ENCODE measurements around the gene BRAF. TPM values are rescaled to one million over a fixed set of nuclear protein-coding genes. Genes with fewer than 3 reads are reported as not detected.
"Not testable (repeated sequence)": the region's sequence is repeated elsewhere in the genome, so short reads cannot be mapped to it uniquely, and the experiment has no call there.

Gene BRAF
- total RNA-seq, 1 experiment from 2014 or later = 29.7 TPM

DNA sequence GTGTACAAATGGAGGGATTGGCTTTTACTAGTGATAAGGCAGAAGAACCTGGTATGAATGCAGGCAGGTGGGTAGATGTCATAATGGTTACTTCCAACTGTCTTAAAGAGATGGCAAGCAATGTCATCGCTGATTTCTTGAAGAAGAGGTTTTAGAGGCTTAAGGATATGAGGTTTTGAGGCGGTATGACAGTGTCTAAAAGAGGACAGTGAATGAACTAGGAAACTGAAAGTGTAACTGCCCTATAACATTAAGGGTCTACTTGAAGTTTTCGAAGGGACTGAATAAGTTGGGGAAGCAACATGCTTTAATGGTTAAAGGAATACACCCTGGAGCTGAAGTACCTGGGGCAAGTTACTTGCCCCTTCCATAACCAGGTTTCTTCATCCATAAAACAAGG, 157.3 kb downstream of the BRAF start:
- ATAC-seq (no peak), DNase-seq (ENCODE audit: low read depth, low spot score) (no peak)
- H3K79me2 ChIP-seq (ENCODE audit: insufficient read depth, low read length) = no peaks in the 10 kb centered on the region
- no peak overlapping the region for H3K9ac ChIP-seq (ENCODE audit: low read length)
- no peaks in the 10 kb centered on the region for H3K9me3 ChIP-seq (ENCODE audit: control insufficient read depth in 1 of 2, insufficient read depth in 1 of 2, low read depth in 1 of 2, low read length in 2 of 2)
- intact Hi-C loops (cut with micrococcal nuclease) = no loop called here
- no TSS peak for BruUV-seq (replicated peaks)
- H3K4me1 ChIP-seq (ENCODE audit: control insufficient read depth in 1 of 2, insufficient read depth in 2 of 2, low read length in 2 of 2) = no peaks in the 10 kb centered on the region
- H3K27ac ChIP-seq (ENCODE audit: low read depth, low read length) = no peak overlapping the region
- POLR2A ChIA-PET = no interaction called here
- H3K4me3 ChIP-seq (replicated peaks in 1 of 2; ENCODE audit: low read depth in 1 of 2, low read length in 2 of 2) = no peak overlapping the region
- H3K27me3 ChIP-seq (ENCODE audit: insufficient read depth, low read length) = no peaks in the 10 kb centered on the region
- no peaks in the 10 kb centered on the region for H3K9me2 ChIP-seq (ENCODE audit: insufficient read depth)
- no peak overlapping the region for H2AFZ ChIP-seq (ENCODE audit: low read depth, low read length, poor library complexity, severe bottlenecking)
- peaks cover 0 to 3% of the 10 kb centered on the region in 2 experiments; a peak in 1 of 4 replicates for H3K36me3 ChIP-seq (ENCODE audit: control insufficient read depth in 1 of 2, insufficient read depth in 2 of 2, low read length in 2 of 2)
- CTCF ChIA-PET = no interaction called here
- no peaks in the 10 kb centered on the region for H4K20me1 ChIP-seq (ENCODE audit: insufficient read depth)
- no peak overlapping the region for H3K4me2 ChIP-seq (ENCODE audit: low read length)
- TF ChIP-seq, protein P1, sequence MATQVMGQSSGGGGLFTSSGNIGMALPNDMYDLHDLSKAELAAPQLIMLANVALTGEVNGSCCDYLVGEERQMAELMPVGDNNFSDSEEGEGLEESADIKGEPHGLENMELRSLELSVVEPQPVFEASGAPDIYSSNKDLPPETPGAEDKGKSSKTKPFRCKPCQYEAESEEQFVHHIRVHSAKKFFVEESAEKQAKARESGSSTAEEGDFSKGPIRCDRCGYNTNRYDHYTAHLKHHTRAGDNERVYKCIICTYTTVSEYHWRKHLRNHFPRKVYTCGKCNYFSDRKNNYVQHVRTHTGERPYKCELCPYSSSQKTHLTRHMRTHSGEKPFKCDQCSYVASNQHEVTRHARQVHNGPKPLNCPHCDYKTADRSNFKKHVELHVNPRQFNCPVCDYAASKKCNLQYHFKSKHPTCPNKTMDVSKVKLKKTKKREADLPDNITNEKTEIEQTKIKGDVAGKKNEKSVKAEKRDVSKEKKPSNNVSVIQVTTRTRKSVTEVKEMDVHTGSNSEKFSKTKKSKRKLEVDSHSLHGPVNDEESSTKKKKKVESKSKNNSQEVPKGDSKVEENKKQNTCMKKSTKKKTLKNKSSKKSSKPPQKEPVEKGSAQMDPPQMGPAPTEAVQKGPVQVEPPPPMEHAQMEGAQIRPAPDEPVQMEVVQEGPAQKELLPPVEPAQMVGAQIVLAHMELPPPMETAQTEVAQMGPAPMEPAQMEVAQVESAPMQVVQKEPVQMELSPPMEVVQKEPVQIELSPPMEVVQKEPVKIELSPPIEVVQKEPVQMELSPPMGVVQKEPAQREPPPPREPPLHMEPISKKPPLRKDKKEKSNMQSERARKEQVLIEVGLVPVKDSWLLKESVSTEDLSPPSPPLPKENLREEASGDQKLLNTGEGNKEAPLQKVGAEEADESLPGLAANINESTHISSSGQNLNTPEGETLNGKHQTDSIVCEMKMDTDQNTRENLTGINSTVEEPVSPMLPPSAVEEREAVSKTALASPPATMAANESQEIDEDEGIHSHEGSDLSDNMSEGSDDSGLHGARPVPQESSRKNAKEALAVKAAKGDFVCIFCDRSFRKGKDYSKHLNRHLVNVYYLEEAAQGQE (IDR thresholded peaks at IDR 0.05; ENCODE audit: low read depth) = no peak
- no peak for TF ChIP-seq CBX3 (IDR thresholded peaks at IDR 0.05; ENCODE audit: low read depth)
- TF ChIP-seq EGR1 (IDR thresholded peaks at IDR 0.05; ENCODE audit: low read depth) = no peak
- TF ChIP-seq EZH2phosphoT487 (IDR thresholded peaks at IDR 0.05; ENCODE audit: borderline replicate concordance) = no peak
- TF ChIP-seq, protein P2, sequence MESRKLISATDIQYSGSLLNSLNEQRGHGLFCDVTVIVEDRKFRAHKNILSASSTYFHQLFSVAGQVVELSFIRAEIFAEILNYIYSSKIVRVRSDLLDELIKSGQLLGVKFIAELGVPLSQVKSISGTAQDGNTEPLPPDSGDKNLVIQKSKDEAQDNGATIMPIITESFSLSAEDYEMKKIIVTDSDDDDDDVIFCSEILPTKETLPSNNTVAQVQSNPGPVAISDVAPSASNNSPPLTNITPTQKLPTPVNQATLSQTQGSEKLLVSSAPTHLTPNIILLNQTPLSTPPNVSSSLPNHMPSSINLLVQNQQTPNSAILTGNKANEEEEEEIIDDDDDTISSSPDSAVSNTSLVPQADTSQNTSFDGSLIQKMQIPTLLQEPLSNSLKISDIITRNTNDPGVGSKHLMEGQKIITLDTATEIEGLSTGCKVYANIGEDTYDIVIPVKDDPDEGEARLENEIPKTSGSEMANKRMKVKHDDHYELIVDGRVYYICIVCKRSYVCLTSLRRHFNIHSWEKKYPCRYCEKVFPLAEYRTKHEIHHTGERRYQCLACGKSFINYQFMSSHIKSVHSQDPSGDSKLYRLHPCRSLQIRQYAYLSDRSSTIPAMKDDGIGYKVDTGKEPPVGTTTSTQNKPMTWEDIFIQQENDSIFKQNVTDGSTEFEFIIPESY (IDR thresholded peaks at IDR 0.05; ENCODE audit: extremely low read depth, insufficient replicate concordance, low read length) = no peak
- TF ChIP-seq FOSL1 (IDR thresholded peaks at IDR 0.05; ENCODE audit: low read depth) = no peak
- TF ChIP-seq SP1 (IDR thresholded peaks at IDR 0.05; ENCODE audit: low read depth) = no peak
- TF ChIP-seq SIN3A (IDR thresholded peaks at IDR 0.05; ENCODE audit: low read depth) = no peak
- no peak for TF ChIP-seq ZNF274 (IDR thresholded peaks at IDR 0.05; ENCODE audit: low read depth, low read length)
- TF ChIP-seq POLR2A (IDR thresholded peaks at IDR 0.05; ENCODE audit: borderline replicate concordance, extremely low read depth, insufficient read depth, insufficient read length) = no peak
- TF ChIP-seq, protein P3, sequence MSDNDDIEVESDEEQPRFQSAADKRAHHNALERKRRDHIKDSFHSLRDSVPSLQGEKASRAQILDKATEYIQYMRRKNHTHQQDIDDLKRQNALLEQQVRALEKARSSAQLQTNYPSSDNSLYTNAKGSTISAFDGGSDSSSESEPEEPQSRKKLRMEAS (IDR thresholded peaks at IDR 0.05) = no peak
- TF ChIP-seq CEBPB (IDR thresholded peaks at IDR 0.05; ENCODE audit: low read depth) = no peak
- TF ChIP-seq YY1 (IDR thresholded peaks at IDR 0.05; ENCODE audit: extremely low read depth, insufficient replicate concordance, low read depth, low read length) = no peak
- no peak for TF ChIP-seq EZH2 (IDR thresholded peaks at IDR 0.05)
- RAD21 ChIA-PET (ENCODE audit: low non-redundant PET in 1 of 2, low total read pairs in 2 of 2, uncharacterized antibody in 2 of 2, unreplicated experiment in 2 of 2) = no interaction called here

DNA sequence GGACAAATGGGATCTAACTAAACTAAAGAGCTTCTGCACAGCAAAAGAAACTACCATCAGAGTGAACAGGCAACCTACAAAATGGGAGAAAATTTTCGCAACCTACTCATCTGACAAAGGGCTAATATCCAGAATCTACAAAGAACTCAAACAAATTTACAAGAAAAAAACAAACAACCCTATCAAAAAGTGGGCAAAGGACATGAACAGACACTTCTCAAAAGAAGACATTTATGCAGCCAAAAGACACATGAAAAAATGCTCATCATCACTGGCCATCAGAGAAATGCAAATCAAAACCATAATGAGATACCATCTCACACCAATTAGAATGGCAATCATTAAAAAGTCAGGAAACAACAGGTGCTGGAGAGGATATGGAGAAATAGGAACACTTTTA, 159.3 kb downstream of the BRAF start:
- POLR2A ChIA-PET; ATAC-seq; H3K4me2 ChIP-seq (ENCODE audit: low read length); H3K4me3 ChIP-seq (replicated peaks in 1 of 2; ENCODE audit: low read depth in 1 of 2, low read length in 2 of 2); H2AFZ ChIP-seq (ENCODE audit: low read depth, low read length, poor library complexity, severe bottlenecking); RAD21 ChIA-PET (ENCODE audit: low non-redundant PET in 1 of 2, low total read pairs in 2 of 2, uncharacterized antibody in 2 of 2, unreplicated experiment in 2 of 2); CTCF ChIA-PET; H3K27me3 ChIP-seq (ENCODE audit: insufficient read depth, low read length); H3K27ac ChIP-seq (ENCODE audit: low read depth, low read length); H3K36me3 ChIP-seq (ENCODE audit: control insufficient read depth in 1 of 2, insufficient read depth in 2 of 2, low read length in 2 of 2); BruUV-seq (replicated peaks); H3K9me3 ChIP-seq (ENCODE audit: control insufficient read depth in 1 of 2, insufficient read depth in 1 of 2, low read depth in 1 of 2, low read length in 2 of 2); H4K20me1 ChIP-seq (ENCODE audit: insufficient read depth); H3K4me1 ChIP-seq (ENCODE audit: control insufficient read depth in 1 of 2, insufficient read depth in 2 of 2, low read length in 2 of 2); H3K9ac ChIP-seq (ENCODE audit: low read length); intact Hi-C loops (cut with micrococcal nuclease); H3K79me2 ChIP-seq (ENCODE audit: insufficient read depth, low read length); H3K9me2 ChIP-seq (ENCODE audit: insufficient read depth); DNase-seq (ENCODE audit: low read depth, low spot score): not testable (repeated sequence)

Measured in HCT116 (cell line).